ENCODE data around the gene CCDC159. TPM values are rescaled to one million over a fixed set of nuclear protein-coding genes. Genes with fewer than 3 reads are reported as not detected.

The CCDC159 gene
- total and polyA plus RNA-seq, 8 donors, result 2.9 to 96.3 (median 55.3) TPM

DNA sequence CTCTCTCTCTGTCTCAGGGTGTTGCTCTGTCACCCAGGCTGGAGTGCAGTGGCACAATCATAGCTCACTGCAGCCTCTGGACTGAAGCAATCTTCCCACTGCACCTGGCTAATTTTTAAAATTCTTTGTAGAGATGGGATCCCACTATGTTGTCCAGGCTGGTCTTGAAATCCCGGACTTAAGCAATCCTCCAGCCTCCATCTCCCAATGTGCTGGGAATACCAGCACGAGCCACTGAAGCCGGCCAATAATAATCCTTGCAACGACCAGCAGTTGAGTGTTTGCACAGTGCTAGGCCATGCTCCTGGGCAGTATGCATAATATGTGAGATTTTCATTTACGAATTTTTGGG is 38.4 kb downstream of the CCDC159 start:
- 70 to 82% (median 75%) methylated on average over 5 of the region's 5 CpGs for WGBS, 5 donors
- Histone ChIP-seq H3K9me3 (no peaks in the 10 kb centered on the region), H3K4me3 (no peak overlapping the region), H3K27ac (peak overlapping the region in 1 of 5 donors; percentile 71), H3K4me1 (peaks cover 28 to 53% (median 44%) of the 10 kb centered on the region in 4 donors), H3K27me3 (peaks cover 0 to 26% (median 0%) of the 10 kb centered on the region in 3 donors), H3K36me3 (no peaks in the 10 kb centered on the region)
- intact Hi-C loops (cut with DNase I; ENCODE audit: low total_unique reads), result no loop called here
- TF ChIP-seq POLR2A (IDR thresholded peaks at IDR 0.05), result no peak
- DNase-seq, result no peak

DNA sequence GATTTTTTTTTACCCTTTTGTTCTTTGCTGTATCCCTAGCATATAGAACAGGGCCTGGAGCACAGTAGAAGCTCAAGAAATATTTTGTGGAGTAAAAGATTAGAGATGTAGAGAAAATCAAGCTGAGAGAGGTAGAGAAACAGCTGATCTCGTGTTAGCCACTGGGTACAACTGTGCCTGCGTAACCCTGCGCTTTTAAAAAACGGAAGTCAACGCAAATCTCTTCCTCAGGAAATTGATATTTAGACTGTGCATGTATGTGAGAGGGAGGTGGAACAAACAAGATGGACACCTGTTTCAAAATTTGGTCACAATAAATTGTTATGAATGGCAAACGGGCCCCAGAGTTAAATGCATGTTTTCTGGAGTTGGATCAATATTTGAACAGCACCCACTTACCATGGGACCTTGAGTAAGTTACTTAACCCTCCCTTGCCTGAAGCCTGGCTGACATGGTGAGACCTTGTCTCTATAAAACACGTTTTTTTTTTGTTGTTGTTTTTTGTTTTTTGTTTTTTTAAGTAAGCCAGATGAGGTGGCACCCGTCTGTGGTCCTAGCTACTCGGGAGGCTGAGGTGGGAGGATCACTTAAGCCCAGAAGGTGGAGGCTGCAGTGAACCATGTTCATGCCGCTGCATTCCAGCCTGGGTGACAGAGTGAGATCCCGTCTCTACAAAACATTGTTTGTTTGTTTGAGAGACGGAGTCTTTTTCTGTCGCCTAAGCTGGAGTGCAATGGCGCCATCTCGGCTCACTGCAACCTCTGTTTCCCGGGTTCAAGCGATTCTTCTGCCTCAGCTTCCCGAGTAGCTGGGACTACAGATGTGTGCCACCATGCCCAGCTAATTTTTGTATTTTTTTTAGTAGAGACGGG is 41.1 kb downstream of the CCDC159 start:
- peaks cover 0 to 19% (median 0%) of the 10 kb centered on the region in 3 donors for H3K27me3 ChIP-seq
- no peaks in the 10 kb centered on the region for H3K36me3 ChIP-seq
- peak in 1 of 2 donors; percentile 50 for DNase-seq
- intact Hi-C loops (cut with DNase I; ENCODE audit: low total_unique reads), result no loop called here
- TF ChIP-seq EP300 (IDR thresholded peaks at IDR 0.05) (no peak), POLR2A (IDR thresholded peaks at IDR 0.05) (no peak), POLR2AphosphoS5 (IDR thresholded peaks at IDR 0.05) (no peak)
- TF ChIP-seq, protein P1, sequence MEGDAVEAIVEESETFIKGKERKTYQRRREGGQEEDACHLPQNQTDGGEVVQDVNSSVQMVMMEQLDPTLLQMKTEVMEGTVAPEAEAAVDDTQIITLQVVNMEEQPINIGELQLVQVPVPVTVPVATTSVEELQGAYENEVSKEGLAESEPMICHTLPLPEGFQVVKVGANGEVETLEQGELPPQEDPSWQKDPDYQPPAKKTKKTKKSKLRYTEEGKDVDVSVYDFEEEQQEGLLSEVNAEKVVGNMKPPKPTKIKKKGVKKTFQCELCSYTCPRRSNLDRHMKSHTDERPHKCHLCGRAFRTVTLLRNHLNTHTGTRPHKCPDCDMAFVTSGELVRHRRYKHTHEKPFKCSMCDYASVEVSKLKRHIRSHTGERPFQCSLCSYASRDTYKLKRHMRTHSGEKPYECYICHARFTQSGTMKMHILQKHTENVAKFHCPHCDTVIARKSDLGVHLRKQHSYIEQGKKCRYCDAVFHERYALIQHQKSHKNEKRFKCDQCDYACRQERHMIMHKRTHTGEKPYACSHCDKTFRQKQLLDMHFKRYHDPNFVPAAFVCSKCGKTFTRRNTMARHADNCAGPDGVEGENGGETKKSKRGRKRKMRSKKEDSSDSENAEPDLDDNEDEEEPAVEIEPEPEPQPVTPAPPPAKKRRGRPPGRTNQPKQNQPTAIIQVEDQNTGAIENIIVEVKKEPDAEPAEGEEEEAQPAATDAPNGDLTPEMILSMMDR (IDR thresholded peaks at IDR 0.05), result no peak
- H3K4me3 ChIP-seq, result no peak overlapping the region
- 65 to 73% (median 66%) methylated on average over 19 of the region's 19 CpGs for WGBS, 5 donors
- peak overlapping the region in 1 of 5 donors; percentile 38 for H3K27ac ChIP-seq
- H3K4me1 ChIP-seq, result peaks cover 19 to 31% (median 23%) of the 10 kb centered on the region in 4 donors
- peaks cover 0 to 6% (median 2%) of the 10 kb centered on the region in 4 donors for H3K9me3 ChIP-seq

DNA sequence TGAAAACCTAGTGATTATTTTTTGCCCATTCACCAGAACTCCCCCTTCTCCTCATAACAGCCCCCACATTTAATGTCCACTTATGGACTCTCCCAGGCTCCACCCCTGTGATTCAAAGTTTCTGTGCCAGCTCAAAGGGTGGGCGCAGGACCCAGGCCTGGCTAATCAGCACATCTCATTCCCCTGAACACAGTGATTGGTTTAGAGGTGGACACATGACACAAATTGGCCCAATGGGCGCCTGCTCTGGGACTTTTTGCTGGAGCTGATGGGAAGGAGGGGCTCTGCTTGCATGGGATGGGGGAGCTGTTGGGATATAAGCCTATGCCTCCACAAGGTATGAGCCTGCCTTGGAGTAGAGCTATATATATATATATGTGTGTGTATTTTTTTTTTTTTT is 44.0 kb downstream of the CCDC159 start:
- Histone ChIP-seq H3K27me3 (no peaks in the 10 kb centered on the region), H3K9me3 (peaks cover 0 to 6% (median 2%) of the 10 kb centered on the region in 4 donors), H3K36me3 (peaks cover 0 to 15% (median 8%) of the 10 kb centered on the region in 4 donors), H3K4me3 (no peak overlapping the region), H3K27ac (no peak overlapping the region), H3K4me1 (peaks cover 0 to 9% (median 2%) of the 10 kb centered on the region in 4 donors)
- intact Hi-C loops (cut with DNase I; ENCODE audit: low total_unique reads), result no loop called here
- DNase-seq, result no peak
- 87 to 99% (median 93%) methylated on average over 2 of the region's 2 CpGs for WGBS, 5 donors
- TF ChIP-seq POLR2A (IDR thresholded peaks at IDR 0.05) (no peak), POLR2AphosphoS5 (IDR thresholded peaks at IDR 0.05) (no peak), EP300 (IDR thresholded peaks at IDR 0.05) (no peak)
- TF ChIP-seq, protein P1 (IDR thresholded peaks at IDR 0.05), result no peak

DNA sequence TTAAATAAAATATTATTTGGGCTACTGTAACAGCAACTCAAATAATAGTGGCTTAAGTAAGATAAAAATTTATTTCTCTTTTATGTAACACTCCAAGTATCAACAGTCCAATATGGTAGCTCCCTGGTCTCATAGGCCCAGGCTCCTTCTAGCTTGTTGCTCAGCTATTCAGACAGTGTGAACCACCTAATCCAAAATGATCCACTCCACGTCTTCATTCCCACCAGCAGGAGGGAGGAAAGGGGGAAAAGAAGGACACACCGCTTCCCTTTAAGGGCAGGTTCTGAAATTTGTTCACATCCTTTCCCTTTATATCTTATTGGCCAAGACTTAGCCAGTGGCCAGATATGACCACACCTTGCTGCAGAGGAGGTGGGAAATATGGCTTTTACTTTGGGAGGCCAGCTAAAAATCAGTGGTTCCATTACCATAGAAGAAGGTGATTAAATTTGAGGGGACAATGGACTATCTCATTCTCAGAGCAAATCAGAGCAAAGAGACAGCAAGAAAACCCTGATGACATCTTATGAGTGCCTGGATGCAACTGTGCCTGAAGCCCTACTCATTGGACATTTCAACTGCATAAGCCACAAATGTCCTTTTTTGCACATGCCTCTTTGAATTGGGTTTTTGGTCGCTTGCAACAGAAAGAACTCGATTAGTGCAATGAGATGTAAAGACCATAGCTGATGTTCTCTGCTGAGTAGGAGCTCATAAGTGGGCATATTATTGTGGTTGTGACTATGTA is 44.8 kb downstream of the CCDC159 start:
- peaks cover 0 to 17% (median 8%) of the 10 kb centered on the region in 4 donors for H3K36me3 ChIP-seq
- H3K27me3 ChIP-seq, result no peaks in the 10 kb centered on the region
- 78 to 86% (median 84%) methylated on average over 4 of the region's 4 CpGs for WGBS, 5 donors
- TF ChIP-seq, protein P1 (IDR thresholded peaks at IDR 0.05), result no peak
- no peak for TF ChIP-seq POLR2AphosphoS5 (IDR thresholded peaks at IDR 0.05)
- TF ChIP-seq EP300 (IDR thresholded peaks at IDR 0.05), result no peak
- TF ChIP-seq POLR2A (IDR thresholded peaks at IDR 0.05), result no peak
- H3K27ac ChIP-seq, result no peak overlapping the region
- peaks cover 0 to 6% (median 2%) of the 10 kb centered on the region in 4 donors for H3K9me3 ChIP-seq
- no peak overlapping the region for H3K4me3 ChIP-seq
- no peak for DNase-seq
- H3K4me1 ChIP-seq, result peaks cover 0 to 9% (median 2%) of the 10 kb centered on the region in 4 donors
- intact Hi-C loops (cut with DNase I; ENCODE audit: low total_unique reads), result no loop called here
